Osteocyte (in vitro differentiated cells): ENCODE results near the gene MYADM. TPM values are rescaled to one million over a fixed set of nuclear protein-coding genes. Genes with fewer than 3 reads are reported as not detected.

Source experiments
- DNase-seq: peaks from one replicate; pipeline ENCODE4 v3.0.0; 2021; ENCODE audit warnings: mixed read lengths; ENCODE audit not compliant: unreplicated experiment; ENCODE audit errors: extremely low spot score
- H3K27ac Mint-ChIP-seq: one replicate; pipeline ENCODE4 v1.8.0; 2021; ENCODE audit warnings: mild to moderate bottlenecking, mixed read lengths; ENCODE audit not compliant: unreplicated experiment
- H3K27me3 Mint-ChIP-seq: one replicate; pipeline ENCODE4 v1.8.0; 2021; ENCODE audit warnings: mixed read lengths; ENCODE audit not compliant: unreplicated experiment
- H3K36me3 Mint-ChIP-seq: one replicate; pipeline ENCODE4 v1.8.0; 2021; ENCODE audit warnings: mixed read lengths; ENCODE audit not compliant: unreplicated experiment
- H3K4me1 Mint-ChIP-seq: one replicate; pipeline ENCODE4 v1.8.0; 2021; ENCODE audit warnings: mixed read lengths; ENCODE audit not compliant: unreplicated experiment
- H3K4me3 Mint-ChIP-seq: one replicate; pipeline ENCODE4 v1.8.0; 2021; ENCODE audit warnings: mild to moderate bottlenecking, moderate library complexity, mixed read lengths; ENCODE audit not compliant: unreplicated experiment
- H3K9me3 Mint-ChIP-seq: one replicate; pipeline ENCODE4 v1.8.0; 2021; ENCODE audit warnings: mixed read lengths; ENCODE audit not compliant: unreplicated experiment
- CTCF ChIP-seq: fragments of 200-600 bp; sonication (generic); IDR thresholded peaks from 2 replicates; pipeline ENCODE4 v1.5.0; 2021; ENCODE audit warnings: antibody characterized with exemption, mild to moderate bottlenecking, moderate library complexity
- total RNA-seq: library from RNA; stranded (reverse); gene quantifications from 2 replicates; pipeline ENCODE4 v1.2.1, GENCODE V29; 2021

Gene MYADM
- total RNA-seq, 1 donor from 2014 or later = 165 TPM

GRCh38 chr19:53898166-53898565 lies 30.5 kb downstream of the MYADM start:
- DNase-seq = no peak
- no peaks in the 10 kb centered on the region for H3K36me3 Mint-ChIP-seq
- no peak for TF ChIP-seq CTCF
- H3K27ac Mint-ChIP-seq = no peak overlapping the region
- H3K4me3 Mint-ChIP-seq = no peak overlapping the region
- no peaks in the 10 kb centered on the region for H3K4me1 Mint-ChIP-seq
- H3K27me3 Mint-ChIP-seq = peaks cover 10% of the 10 kb centered on the region
- H3K9me3 Mint-ChIP-seq = no peaks in the 10 kb centered on the region

DNA sequence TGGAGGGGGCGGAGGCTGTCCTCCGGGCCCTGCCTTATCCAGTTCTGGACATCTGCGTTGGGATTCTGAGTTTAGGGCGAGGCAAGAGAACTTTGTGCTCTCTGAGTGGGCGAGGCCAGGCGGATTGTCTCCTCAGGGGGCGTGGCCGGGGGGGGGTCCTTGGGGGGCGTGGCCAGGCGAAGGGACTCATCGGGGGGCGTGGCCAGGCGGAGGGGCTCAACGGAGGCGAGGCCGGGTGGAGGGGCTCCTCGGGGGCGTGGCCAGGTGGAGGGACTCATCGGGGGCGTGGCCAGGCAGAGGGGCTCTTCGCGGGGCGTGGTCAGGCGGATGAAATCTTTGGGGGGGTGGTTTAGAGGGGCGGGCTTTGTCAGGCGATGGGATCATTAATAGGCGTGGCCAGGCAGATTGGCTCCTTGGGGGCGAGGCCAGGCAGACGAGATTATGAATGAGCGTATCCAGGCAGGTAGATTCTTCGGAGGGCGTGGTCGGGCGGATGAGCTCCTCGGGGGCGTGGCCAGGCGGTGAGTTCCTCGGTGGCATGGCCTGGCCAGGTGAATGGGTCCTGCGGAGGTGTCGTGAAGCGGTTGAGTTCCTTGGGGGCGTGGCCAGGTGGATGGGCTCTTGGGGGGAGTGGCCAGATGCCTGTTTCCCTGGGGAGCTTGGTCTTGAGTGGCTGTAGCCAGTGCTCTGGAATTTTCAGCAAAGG lies 31.1 kb downstream of the MYADM start:
- Mint-ChIP-seq H3K9me3 (no peaks in the 10 kb centered on the region), H3K27ac (no peak overlapping the region), H3K4me3 (no peak overlapping the region), H3K4me1 (no peaks in the 10 kb centered on the region), H3K27me3 (peaks cover 10% of the 10 kb centered on the region), H3K36me3 (no peaks in the 10 kb centered on the region)
- no peak for DNase-seq
- no peak for TF ChIP-seq CTCF

GRCh38 chr19:53900191-53900860 lies 32.6 kb downstream of the MYADM start:
- H3K9me3 Mint-ChIP-seq = no peaks in the 10 kb centered on the region
- no peak for DNase-seq
- H3K4me3 Mint-ChIP-seq = no peak overlapping the region
- TF ChIP-seq CTCF = no peak
- H3K4me1 Mint-ChIP-seq = no peaks in the 10 kb centered on the region
- H3K27me3 Mint-ChIP-seq = peaks cover 10% of the 10 kb centered on the region
- H3K36me3 Mint-ChIP-seq = no peaks in the 10 kb centered on the region
- H3K27ac Mint-ChIP-seq = no peak overlapping the region

GRCh38 chr19:53903055-53903680 lies 35.5 kb downstream of the MYADM start:
- no peak for TF ChIP-seq CTCF
- DNase-seq = no peak
- Mint-ChIP-seq H3K4me3 (no peak overlapping the region), H3K9me3 (no peaks in the 10 kb centered on the region), H3K27ac (no peak overlapping the region), H3K27me3 (peaks cover 32% of the 10 kb centered on the region), H3K4me1 (peaks cover 10% of the 10 kb centered on the region), H3K36me3 (no peaks in the 10 kb centered on the region)

DNA sequence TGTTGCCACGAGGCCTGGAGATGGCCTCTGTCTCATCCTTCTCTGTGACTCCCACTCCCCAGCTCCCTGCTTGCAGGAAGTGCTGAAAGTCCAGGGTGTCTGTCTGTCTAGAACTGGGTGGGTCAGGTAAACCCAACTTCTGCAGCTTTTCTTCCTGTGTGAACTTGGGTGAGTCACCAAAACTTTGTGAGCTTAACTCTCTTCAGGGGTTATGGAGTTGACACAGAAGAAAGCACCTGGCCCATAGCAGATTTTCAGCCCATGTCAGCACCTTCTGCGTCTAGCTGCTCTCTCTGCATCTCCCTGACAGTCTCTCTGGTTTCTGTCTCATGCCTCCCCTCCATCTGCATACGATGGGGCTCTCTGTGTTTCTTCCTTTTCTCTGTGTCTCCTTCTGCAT lies 37.2 kb downstream of the MYADM start:
- Mint-ChIP-seq H3K27ac (no peak overlapping the region), H3K27me3 (peaks cover 42% of the 10 kb centered on the region), H3K9me3 (no peaks in the 10 kb centered on the region), H3K4me3 (no peak overlapping the region), H3K36me3 (peaks cover 3% of the 10 kb centered on the region), H3K4me1 (peaks cover 17% of the 10 kb centered on the region)
- no peak for TF ChIP-seq CTCF
- no peak for DNase-seq
